HEK293 (cell line): ENCODE measurements around the gene EML4.

Experiments used
- BCL11A ChIP-seq: fragments of 450-650 bp; formaldehyde crosslinking; IDR thresholded peaks from 2 replicates; pipeline ENCODE4 v1.5.1; 2016; ENCODE audit warnings: low read depth, missing biosample characterization, missing genetic modification characterization
- GFI1B ChIP-seq: fragments of 450-650 bp; formaldehyde crosslinking; IDR thresholded peaks from 2 replicates; pipeline ENCODE4 v1.5.1; 2016; ENCODE audit warnings: missing biosample characterization, missing genetic modification characterization
- ZNF2 ChIP-seq: fragments of 450-650 bp; formaldehyde crosslinking; IDR thresholded peaks from 2 replicates; pipeline ENCODE4 v1.5.1; 2016; ENCODE audit warnings: missing biosample characterization, missing genetic modification characterization
- TF ChIP-seq, protein P1 (sequence below): fragments of 450-650 bp; formaldehyde crosslinking; IDR thresholded peaks from 2 replicates; pipeline ENCODE4 v1.5.1; 2017; ENCODE audit warnings: missing biosample characterization, missing genetic modification characterization

DNA sequence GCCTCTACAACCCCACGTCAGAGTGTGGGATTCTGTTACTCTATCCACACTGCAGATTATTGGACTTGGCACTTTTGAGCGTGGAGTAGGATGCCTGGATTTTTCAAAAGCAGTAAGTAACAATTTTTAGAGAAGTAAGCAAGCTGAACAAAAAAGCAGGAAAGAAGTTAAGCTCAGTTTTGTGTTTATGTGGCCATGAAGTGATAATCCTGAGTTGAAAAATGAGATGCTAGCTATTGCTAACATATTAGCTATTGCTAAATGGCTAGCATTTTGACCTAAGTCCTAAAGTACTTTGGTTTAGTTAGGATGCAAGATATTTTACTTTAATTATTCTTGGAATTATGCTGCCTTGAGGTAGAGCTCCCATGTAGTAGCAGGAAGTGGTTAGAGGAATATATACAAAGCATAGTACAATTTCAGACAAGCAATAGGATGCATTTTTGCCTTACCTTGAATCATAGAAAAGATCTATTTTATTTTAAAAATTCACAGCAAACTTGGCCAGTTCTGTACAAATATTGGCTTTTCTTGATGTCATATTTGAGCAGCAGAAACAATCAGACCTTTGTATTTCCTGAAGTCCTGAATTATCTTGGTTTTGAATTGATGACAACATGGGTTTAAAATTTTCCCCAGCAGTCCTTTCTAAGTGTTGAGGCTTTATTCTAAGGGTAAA lies 117.3 kb downstream of the EML4 start:
- no peak for TF ChIP-seq GFI1B (tag by site-specific recombination)
- no peak for TF ChIP-seq BCL11A (tag by site-specific recombination)
- TF ChIP-seq, protein P1, sequence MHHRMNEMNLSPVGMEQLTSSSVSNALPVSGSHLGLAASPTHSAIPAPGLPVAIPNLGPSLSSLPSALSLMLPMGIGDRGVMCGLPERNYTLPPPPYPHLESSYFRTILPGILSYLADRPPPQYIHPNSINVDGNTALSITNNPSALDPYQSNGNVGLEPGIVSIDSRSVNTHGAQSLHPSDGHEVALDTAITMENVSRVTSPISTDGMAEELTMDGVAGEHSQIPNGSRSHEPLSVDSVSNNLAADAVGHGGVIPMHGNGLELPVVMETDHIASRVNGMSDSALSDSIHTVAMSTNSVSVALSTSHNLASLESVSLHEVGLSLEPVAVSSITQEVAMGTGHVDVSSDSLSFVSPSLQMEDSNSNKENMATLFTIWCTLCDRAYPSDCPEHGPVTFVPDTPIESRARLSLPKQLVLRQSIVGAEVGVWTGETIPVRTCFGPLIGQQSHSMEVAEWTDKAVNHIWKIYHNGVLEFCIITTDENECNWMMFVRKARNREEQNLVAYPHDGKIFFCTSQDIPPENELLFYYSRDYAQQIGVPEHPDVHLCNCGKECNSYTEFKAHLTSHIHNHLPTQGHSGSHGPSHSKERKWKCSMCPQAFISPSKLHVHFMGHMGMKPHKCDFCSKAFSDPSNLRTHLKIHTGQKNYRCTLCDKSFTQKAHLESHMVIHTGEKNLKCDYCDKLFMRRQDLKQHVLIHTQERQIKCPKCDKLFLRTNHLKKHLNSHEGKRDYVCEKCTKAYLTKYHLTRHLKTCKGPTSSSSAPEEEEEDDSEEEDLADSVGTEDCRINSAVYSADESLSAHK = no peak
- no peak for TF ChIP-seq ZNF2 (tag by site-specific recombination)
